ENCODE results near the gene GPC5. TPM values are rescaled to one million over a fixed set of nuclear protein-coding genes. Genes with fewer than 3 reads are reported as not detected.

Gene GPC5
- total RNA-seq, 1 experiment from 2014 or later, result 0.15 TPM

- Histone ChIP-seq H3K79me1 (ENCODE audit: insufficient read depth, low read depth, low read length, poor library complexity, severe bottlenecking) (no peaks in the 10 kb centered on the region), H3K56ac (ENCODE audit: insufficient read length, low read depth, low read length) (no peak overlapping the region), H3K23ac (ENCODE audit: insufficient read length, low read depth, low read length) (no peak overlapping the region), H4K91ac (ENCODE audit: insufficient read length, low read depth, low read length) (no peak overlapping the region), H3K9me3 (ENCODE audit: control insufficient read depth, low read depth, low read length) (no peaks in the 10 kb centered on the region), H3T11ph (ENCODE audit: low read length) (no peak overlapping the region), H3K23me2 (ENCODE audit: insufficient read length, low read depth, low read length, poor library complexity, severe bottlenecking) (no peaks in the 10 kb centered on the region), H2AK5ac (ENCODE audit: insufficient read length, low read length) (no peak overlapping the region), H2BK12ac (ENCODE audit: insufficient read length, low read depth, low read length) (no peak overlapping the region), H4K8ac (replicated peaks; ENCODE audit: insufficient read length, low read depth, low read length) (no peak overlapping the region), H3K27ac (ENCODE audit: insufficient read length, low read depth, low read length) (no peak overlapping the region), H3K4me1 (ENCODE audit: insufficient read depth, low read length) (no peaks in the 10 kb centered on the region), H2BK15ac (ENCODE audit: low read depth, low read length) (no peak overlapping the region), H3K4ac (ENCODE audit: low read depth, low read length) (no peak overlapping the region), H2BK20ac (ENCODE audit: low read depth, low read length, poor library complexity, severe bottlenecking) (no peak overlapping the region), H3K9ac (ENCODE audit: extremely low read depth, insufficient read length, low read length) (no peak overlapping the region), H3K27me3 (ENCODE audit: insufficient read depth, low read length) (no peaks in the 10 kb centered on the region), H4K20me1 (ENCODE audit: control insufficient read depth, insufficient read depth, insufficient read length) (no peaks in the 10 kb centered on the region), H3K18ac (ENCODE audit: insufficient read length, low read depth, low read length) (no peak overlapping the region), H3K4me2 (ENCODE audit: insufficient read depth, insufficient read length, low read length) (no peak overlapping the region), H4K5ac (ENCODE audit: insufficient read length, low read depth, low read length) (no peak overlapping the region), H3K79me2 (ENCODE audit: insufficient read depth, low read length) (no peaks in the 10 kb centered on the region), H2AFZ (ENCODE audit: low read length) (no peak overlapping the region), H3K14ac (ENCODE audit: insufficient read depth, low read length) (no peak overlapping the region), H2BK120ac (ENCODE audit: low read depth, low read length, poor library complexity, severe bottlenecking) (no peak overlapping the region), H2BK5ac (ENCODE audit: insufficient read length, low read length) (no peak overlapping the region)
- Mint-ChIP-seq H3K27me3 (ENCODE audit: low read depth) (no peaks in the 10 kb centered on the region), H3K4me1 (no peaks in the 10 kb centered on the region), H3K36me3 (ENCODE audit: insufficient read depth in 1 of 3, low read depth in 3 of 3) (no peaks in the 10 kb centered on the region), H3K27ac (no peak overlapping the region), H3K4me3 (no peak overlapping the region), H3K9me3 (no peaks in the 10 kb centered on the region)
- WGBS (ENCODE audit: extremely low coverage, insufficient read length, low lambda C conversion rate), result no CpG with 5 or more reads among the region's 3 CpGs
- no peak for TF ChIP-seq CTCF (conservative IDR thresholded peaks at IDR 0.05)
- no peak for DNase-seq
These were observed 645.9 kb downstream of the GPC5 start for GRCh38 chr13:92044351-92044750.

Measured in H9 (cell line).